GM13977 (cell line): Measurements from ENCODE around the gene TMPRSS4.

Source experiments
- DNase-seq: peaks from one replicate; pipeline ENCODE4 v3.0.0; 2012; ENCODE audit warnings: low spot score
- CTCF ChIP-seq: IDR thresholded peaks from 2 replicates; pipeline ENCODE4 v1.5.1; 2012; ENCODE audit warnings: mild to moderate bottlenecking, control low read depth; ENCODE audit not compliant: insufficient read depth; ENCODE audit errors: extremely low read depth, missing control alignments
- in situ Hi-C: fragments of 300-500 bp; cut with MboI; formaldehyde crosslinking; loops from one replicate; pipeline ENCODE4 v1.12.0; 2022; ENCODE audit warnings: low sequenced_read_pairs, low pct_unique_long_range_greater_than_20kb, mixed read lengths, inconsistent platforms; ENCODE audit not compliant: unreplicated experiment

TMPRSS4 gene

GRCh38 chr11:118170231-118170630, 93.4 kb downstream of the TMPRSS4 start:
- DNase-seq: no peak
- no peak for TF ChIP-seq CTCF
- in situ Hi-C loops: no loop called here

- no peak for DNase-seq
- TF ChIP-seq CTCF: no peak
- in situ Hi-C loops: no loop called here
Measured at GRCh38 chr11:118170882-118171268, 94.0 kb downstream of the TMPRSS4 start.
